ENCODE data around the gene SRSF8. TPM values are rescaled to one million over a fixed set of nuclear protein-coding genes. Genes with fewer than 3 reads are reported as not detected.
"Not testable (repeated sequence)": the region's sequence is repeated elsewhere in the genome, so short reads cannot be mapped to it uniquely, and the experiment has no call there.

Gene SRSF8
- total RNA-seq, 1 donor from 2014 or later = 25.4 TPM

GRCh38 chr11:95093548-95093947 is 26.8 kb downstream of the SRSF8 start:
- no peak for DNase-seq (ENCODE audit: extremely low read depth, low read depth, low spot score)

GRCh38 chr11:95095858-95096587 is 29.3 kb downstream of the SRSF8 start:
- no peak for DNase-seq (ENCODE audit: extremely low read depth, low read depth, low spot score)

GRCh38 chr11:95097209-95097608 is 30.5 kb downstream of the SRSF8 start:
- DNase-seq (ENCODE audit: extremely low read depth, low read depth, low spot score) = no peak

- DNase-seq (ENCODE audit: extremely low read depth, low read depth, low spot score) = no peak
These were observed 32.1 kb downstream of the SRSF8 start for GRCh38 chr11:95098826-95099225.

GRCh38 chr11:95100191-95100648 is 33.5 kb downstream of the SRSF8 start:
- no peak for DNase-seq (ENCODE audit: extremely low read depth, low read depth, low spot score)

- DNase-seq (ENCODE audit: extremely low read depth, low read depth, low spot score) = no peak
These were observed 34.3 kb downstream of the SRSF8 start for GRCh38 chr11:95100856-95101507.

- no peak for DNase-seq (ENCODE audit: extremely low read depth, low read depth, low spot score)
These were observed 35.2 kb downstream of the SRSF8 start for GRCh38 chr11:95101935-95102334.

GRCh38 chr11:95102733-95103132 is 36.0 kb downstream of the SRSF8 start:
- DNase-seq (ENCODE audit: extremely low read depth, low read depth, low spot score) = no peak

- DNase-seq (ENCODE audit: extremely low read depth, low read depth, low spot score) = no peak
These were observed 37.0 kb downstream of the SRSF8 start for GRCh38 chr11:95103701-95104100.

GRCh38 chr11:95104121-95104830 is 37.6 kb downstream of the SRSF8 start:
- no peak for DNase-seq (ENCODE audit: extremely low read depth, low read depth, low spot score)

GRCh38 chr11:95104856-95105255 is 38.1 kb downstream of the SRSF8 start:
- DNase-seq (ENCODE audit: extremely low read depth, low read depth, low spot score) = no peak

GRCh38 chr11:95108159-95108611 is 41.5 kb downstream of the SRSF8 start:
- DNase-seq (ENCODE audit: extremely low read depth, low read depth, low spot score) = peak; percentile 61

GRCh38 chr11:95108671-95109551 is 42.2 kb downstream of the SRSF8 start:
- DNase-seq (ENCODE audit: extremely low read depth, low read depth, low spot score) = no peak

GRCh38 chr11:95111471-95111870 is 44.8 kb downstream of the SRSF8 start:
- not testable (repeated sequence) for DNase-seq (ENCODE audit: extremely low read depth, low read depth, low spot score)

- DNase-seq (ENCODE audit: extremely low read depth, low read depth, low spot score) = no peak
These were observed 45.3 kb downstream of the SRSF8 start for GRCh38 chr11:95111923-95112540.

- DNase-seq (ENCODE audit: extremely low read depth, low read depth, low spot score) = no peak
These were observed 48.9 kb downstream of the SRSF8 start for GRCh38 chr11:95115597-95115996.

GRCh38 chr11:95119361-95120060 is 52.8 kb downstream of the SRSF8 start:
- DNase-seq (ENCODE audit: extremely low read depth, low read depth, low spot score) = no peak

Data from glomerular endothelial cell (primary cell).